ENCODE data around the gene PLXND1.

- TF ChIP-seq GATA2 (IDR thresholded peaks at IDR 0.05; ENCODE audit: low read depth, low read length) (no peak), GATA3 (IDR thresholded peaks at IDR 0.05; ENCODE audit: low read depth, low read length) (no peak)
Observed at GRCh38 chr3:129575233-129575996, 31.1 kb downstream of the PLXND1 start.
